ENCODE measurements around the gene VPS13A. TPM values are rescaled to one million over a fixed set of nuclear protein-coding genes. Genes with fewer than 3 reads are reported as not detected.

Gene VPS13A
- total RNA-seq, 1 experiment from 2014 or later = 31.5 TPM

GRCh38 chr9:77386187-77386586 lies 208.9 kb downstream of the VPS13A start:
- H3K4me3 Mint-ChIP-seq = no peak overlapping the region
- CTCF ChIA-PET = no interaction called here
- no peaks in the 10 kb centered on the region for H3K4me1 Mint-ChIP-seq
- no peaks in the 10 kb centered on the region for H3K27me3 Mint-ChIP-seq (ENCODE audit: low read depth)
- ATAC-seq (no peak), DNase-seq (ENCODE audit: low spot score) (no peak)
- TF ChIP-seq NFATC4 (CRISPR knock-in tag; IDR thresholded peaks at IDR 0.05) (no peak), ESRRA (CRISPR knock-in tag; IDR thresholded peaks at IDR 0.05; ENCODE audit: borderline replicate concordance) (no peak), CTCF (IDR thresholded peaks at IDR 0.05) (no peak), GRHL2 (CRISPR knock-in tag; IDR thresholded peaks at IDR 0.05; ENCODE audit: insufficient replicate concordance, severe bottlenecking) (no peak), ZNF532 (CRISPR knock-in tag; IDR thresholded peaks at IDR 0.05; ENCODE audit: borderline replicate concordance) (no peak), TEAD4 (CRISPR knock-in tag; IDR thresholded peaks at IDR 0.05) (no peak), E2F1 (CRISPR knock-in tag; IDR thresholded peaks at IDR 0.05) (no peak), TCF7 (CRISPR knock-in tag; IDR thresholded peaks at IDR 0.05; ENCODE audit: low read depth) (no peak)
- no peaks in the 10 kb centered on the region for H3K9me3 Mint-ChIP-seq
- H3K27ac Mint-ChIP-seq = no peak overlapping the region
- H3K36me3 Mint-ChIP-seq = no peaks in the 10 kb centered on the region
- POLR2A ChIA-PET = no interaction called here

GRCh38 chr9:77391834-77392233 lies 214.5 kb downstream of the VPS13A start:
- ATAC-seq (no peak), DNase-seq (ENCODE audit: low spot score) (no peak)
- Mint-ChIP-seq H3K9me3 (0 out of 2 replicates have a peak, but pooled peaks cover 3% of the 10 kb centered on the region), H3K36me3 (no peaks in the 10 kb centered on the region), H3K27me3 (ENCODE audit: low read depth) (no peaks in the 10 kb centered on the region), H3K4me1 (no peaks in the 10 kb centered on the region), H3K27ac (no peak overlapping the region), H3K4me3 (no peak overlapping the region)
- ChIA-PET POLR2A (no interaction called here), CTCF (no interaction called here)
- no peak for TF ChIP-seq SOX15 (CRISPR knock-in tag; IDR thresholded peaks at IDR 0.05)
- no peak for TF ChIP-seq HMGA2 (CRISPR knock-in tag; IDR thresholded peaks at IDR 0.05)
- no peak for TF ChIP-seq GRHL2 (CRISPR knock-in tag; IDR thresholded peaks at IDR 0.05; ENCODE audit: insufficient replicate concordance, severe bottlenecking)
- TF ChIP-seq ELF4 (CRISPR knock-in tag; IDR thresholded peaks at IDR 0.05; ENCODE audit: low read depth) = no peak
- TF ChIP-seq NR1H2 (CRISPR knock-in tag; IDR thresholded peaks at IDR 0.05) = no peak
- TF ChIP-seq JUN (CRISPR knock-in tag; IDR thresholded peaks at IDR 0.05) = no peak

- Mint-ChIP-seq H3K4me3 (no peak overlapping the region), H3K27me3 (ENCODE audit: low read depth) (no peaks in the 10 kb centered on the region), H3K36me3 (no peaks in the 10 kb centered on the region), H3K4me1 (no peaks in the 10 kb centered on the region), H3K9me3 (peaks cover 7% of the 10 kb centered on the region; the same call in 1 of the 2 replicates), H3K27ac (no peak overlapping the region)
- ATAC-seq = no peak
- POLR2A ChIA-PET = no interaction called here
- CTCF ChIA-PET = no interaction called here
- DNase-seq (ENCODE audit: low spot score) = no peak
- no peak for TF ChIP-seq JUN (CRISPR knock-in tag; IDR thresholded peaks at IDR 0.05)
- TF ChIP-seq SMAD4 (CRISPR knock-in tag; IDR thresholded peaks at IDR 0.05) = no peak
- no peak for TF ChIP-seq PREB (CRISPR knock-in tag; IDR thresholded peaks at IDR 0.05; ENCODE audit: borderline replicate concordance)
- no peak for TF ChIP-seq IRF2 (CRISPR knock-in tag; IDR thresholded peaks at IDR 0.05; ENCODE audit: borderline replicate concordance, low read depth)
- TF ChIP-seq ETV6 (CRISPR knock-in tag; IDR thresholded peaks at IDR 0.05) = no peak
- no peak for TF ChIP-seq STAT6 (CRISPR knock-in tag; conservative IDR thresholded peaks at IDR 0.05; ENCODE audit: low read depth)
- TF ChIP-seq MAX (CRISPR knock-in tag; IDR thresholded peaks at IDR 0.05) = no peak
- TF ChIP-seq E2F5 (CRISPR knock-in tag; IDR thresholded peaks at IDR 0.05) = no peak
Observed at GRCh38 chr9:77392328-77392727, 215.0 kb downstream of the VPS13A start.

Data from WTC11 (cell line).